GM10266 (cell line): ENCODE results near the gene LIMK2.
"Not testable (repeated sequence)": the region's sequence is repeated elsewhere in the genome, so short reads cannot be mapped to it uniquely, and the experiment has no call there.

Experiments
- DNase-seq: peaks from one replicate; pipeline ENCODE4 v3.0.0; 2012; ENCODE audit errors: extremely low spot score
- CTCF ChIP-seq: IDR thresholded peaks from 2 replicates; pipeline ENCODE4 v1.5.1; 2012; ENCODE audit warnings: mild to moderate bottlenecking, low read depth; ENCODE audit not compliant: control insufficient read depth, insufficient read depth; ENCODE audit errors: missing control alignments

LIMK2 gene

GRCh38 chr22:31211862-31212730 lies at the start of gene LIMK2:
Gene LIMK2 (plus strand): TSS chr22:31212298. CDS start chr22:31212409, 111 bp downstream.
- DNase-seq = peak; percentile 94

DNA sequence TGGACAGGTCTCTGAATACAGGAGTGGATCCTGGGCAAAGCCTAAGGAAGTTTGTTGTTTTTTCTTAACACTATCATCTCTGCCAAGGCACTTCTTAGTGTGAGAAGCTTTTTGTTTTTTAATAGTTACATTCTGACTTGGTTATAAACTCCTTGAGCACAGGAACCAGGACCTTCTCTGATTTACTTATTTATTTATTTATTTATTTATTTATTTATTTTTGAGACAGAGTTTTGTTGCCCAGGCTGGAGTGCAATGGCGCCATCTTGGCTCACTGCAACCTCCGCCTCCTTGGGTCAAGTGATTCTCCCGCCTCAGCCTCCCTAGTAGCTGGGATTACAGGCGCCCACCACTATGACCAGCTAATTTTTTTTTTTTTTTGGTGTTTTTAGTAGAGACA lies 41.1 kb upstream of the LIMK2 start:
- DNase-seq = no peak
- no peak for TF ChIP-seq CTCF

More at GRCh38 chr22:31211862-31212730, at the start of gene LIMK2:
- peak; percentile 93 for TF ChIP-seq CTCF

GRCh38 chr22:31171734-31172133 lies 40.4 kb upstream of the LIMK2 start:
- DNase-seq = not testable (repeated sequence)

DNA sequence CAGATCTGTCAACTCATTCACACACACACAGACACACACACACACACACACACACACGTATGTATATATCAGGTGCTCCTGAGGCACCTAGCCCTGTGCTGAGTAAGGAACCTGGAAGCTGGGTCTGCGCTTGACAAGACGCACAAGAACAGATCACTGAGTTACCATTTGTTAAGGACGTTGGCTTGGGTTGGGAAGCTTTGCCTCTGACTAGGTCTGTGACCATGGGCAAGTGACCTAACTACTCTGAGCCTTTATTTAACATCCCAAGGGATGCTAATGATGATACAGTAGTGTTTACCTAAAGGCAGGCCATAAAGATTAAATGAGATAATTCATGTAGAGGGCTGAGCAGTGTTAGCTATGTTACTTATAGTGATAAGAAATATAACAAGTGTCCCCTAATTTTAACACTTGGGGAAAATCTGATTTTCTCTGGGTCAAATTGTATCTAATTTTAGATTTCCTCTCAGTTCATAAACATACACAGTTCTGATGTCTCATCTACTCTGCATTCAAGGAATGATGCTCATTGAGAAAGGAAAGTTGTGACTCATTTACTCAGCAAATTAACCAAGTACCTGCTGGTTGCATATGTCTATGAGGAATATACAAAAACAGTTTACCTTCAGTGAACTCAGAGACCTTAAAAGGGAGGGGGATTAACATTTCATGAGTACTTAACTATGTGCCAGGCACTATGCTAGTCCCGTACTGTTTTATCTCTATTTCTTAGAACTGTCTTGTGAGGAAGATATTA lies 38.5 kb upstream of the LIMK2 start:
- TF ChIP-seq CTCF = no peak
- no peak for DNase-seq

GRCh38 chr22:31176923-31177322 lies 35.2 kb upstream of the LIMK2 start:
- no peak for TF ChIP-seq CTCF
- DNase-seq = no peak

- DNase-seq = peak; percentile 2
Observed at GRCh38 chr22:31177420-31178162, 34.5 kb upstream of the LIMK2 start.

More at GRCh38 chr22:31177420-31178162, 34.5 kb upstream of the LIMK2 start:
- no peak for TF ChIP-seq CTCF
